Measurements from ENCODE around the gene TOB1. TPM values are rescaled to one million over a fixed set of nuclear protein-coding genes. Genes with fewer than 3 reads are reported as not detected.

Gene TOB1
- total and polyA plus RNA-seq, 9 of the 15 experiments (the other 6 are each of a cell fraction or from before 2014, with no cell fraction given), result 4.8 to 63.7 (median 13.2) TPM

DNA sequence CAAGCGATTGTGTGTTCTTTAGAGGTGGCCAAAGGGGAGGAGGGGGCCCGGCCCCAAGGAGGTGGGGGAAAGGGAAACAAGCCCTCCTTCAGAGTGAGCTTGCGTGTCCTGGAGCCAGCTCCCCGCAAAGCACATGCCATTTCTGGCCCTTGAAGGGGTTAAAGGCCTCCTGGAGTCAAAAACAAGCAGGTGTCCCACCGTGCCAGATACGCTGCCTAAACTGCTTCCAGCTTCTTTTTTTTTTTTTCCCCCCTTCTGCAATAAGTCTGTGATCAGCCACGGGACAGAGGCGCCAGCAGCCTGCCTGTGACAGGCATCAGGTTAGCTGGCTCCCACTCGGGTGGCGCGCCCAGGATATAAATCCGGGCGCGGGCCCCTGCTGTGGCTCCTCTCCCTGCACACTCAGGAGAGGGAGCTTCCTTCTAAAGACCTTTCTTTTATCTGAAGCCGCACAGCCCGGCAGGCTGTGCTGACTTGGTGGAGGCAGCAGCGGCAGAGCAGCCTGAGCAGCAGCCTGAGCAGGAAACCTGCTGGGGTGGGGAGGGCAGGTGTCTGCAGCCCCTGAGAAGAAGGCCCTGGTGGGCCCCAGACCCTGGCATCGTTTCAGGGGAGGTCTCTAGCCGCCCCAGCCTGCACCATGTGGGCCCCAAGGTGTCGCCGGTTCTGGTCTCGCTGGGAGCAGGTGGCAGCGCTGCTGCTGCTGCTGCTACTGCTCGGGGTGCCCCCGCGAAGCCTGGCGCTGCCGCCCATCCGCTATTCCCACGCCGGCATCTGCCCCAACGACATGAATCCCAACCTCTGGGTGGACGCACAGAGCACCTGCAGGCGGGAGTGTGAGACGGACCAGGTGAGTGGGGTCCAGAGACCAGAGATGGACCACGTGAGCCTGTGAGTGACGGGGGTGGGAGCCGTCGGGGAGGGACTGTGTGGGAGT is 30.6 kb downstream of the TOB1 start, which contains the start of gene WFIKKN2:
Gene WFIKKN2 (plus strand): TSS at position 286 of the 934 bp plus-strand sequence. CDS start 352 bp downstream, at position 638.
- FAIRE-seq, result no peak
- peaks cover 18 to 60% of the 10 kb centered on the region in 2 experiments for H3K4me1 ChIP-seq (replicated peaks in 1 of 2; ENCODE audit: control insufficient read depth in 2 of 2, insufficient read depth in 2 of 2, low read length in 2 of 2)
- H3K79me2 ChIP-seq (ENCODE audit: control insufficient read depth, insufficient read depth, low read length), result no peaks in the 10 kb centered on the region
- DNase-seq (ENCODE audit: extremely low read depth in 1 of 4, low spot score in 3 of 4), result peak in 1 of 4 experiments; percentile 32
- H3K4me3 ChIP-seq, result no peak within 1 kb of the TSS
- H3K27ac ChIP-seq (ENCODE audit: extremely low read depth, low read depth, low read length), result no peak within 1 kb of the TSS
- H2AFZ ChIP-seq (ENCODE audit: low read depth, low read length), result 0 out of 2 replicates have a peak within 1 kb of the TSS, but pooled peaks have one; percentile 33
- H3K9me1 ChIP-seq (ENCODE audit: control insufficient read depth, insufficient read depth, low read length), result no peaks in the 10 kb centered on the region
- peak within 1 kb of the TSS in 1 of 2 experiments; percentile 39; a peak in 2 of 4 replicates for H3K9ac ChIP-seq (ENCODE audit: insufficient read depth in 1 of 2, low read depth in 2 of 2, low read length in 2 of 2)
- in situ Hi-C loops (cut with MboI) (no loop called here), intact Hi-C loops (cut with micrococcal nuclease) (no loop called here)
- ATAC-seq, result peak; percentile 59
- ChIA-PET CTCF (ENCODE audit: low intra/inter-chr PET ratio) (no interaction called here), POLR2A (interaction anchor here (0.5 to 1.1 kb wide), 3 partner anchors 21 to 97 kb away, joined by 3 to 5 read pairs (median 3); no protein-coding TSS in a partner anchor)
- H4K20me1 ChIP-seq (replicated peaks; ENCODE audit: control insufficient read depth, insufficient read depth, low read length), result no peaks in the 10 kb centered on the region; the same call in 1 of the 2 replicates
- WGBS (ENCODE audit: insufficient coverage, low coverage, missing lambda C conversion rate), result 31% methylated on average over 32 of the region's 39 CpGs
- H3K9me3 ChIP-seq (replicated peaks; ENCODE audit: control insufficient read depth, insufficient read depth, low read depth, low read length), result no peaks in the 10 kb centered on the region
- H3K27me3 ChIP-seq (ENCODE audit: control insufficient read depth in 2 of 2, insufficient read depth in 2 of 2, low read length in 2 of 2), result peaks cover 0 to 20% of the 10 kb centered on the region in 2 experiments; a peak in 3 of 5 replicates
- H3K4me2 ChIP-seq (ENCODE audit: insufficient read depth, low read length), result no peak within 1 kb of the TSS; the same call in 1 of the 2 replicates
- no TSS peak for BruUV-seq (replicated peaks)
- no peaks in the 10 kb centered on the region for H3K36me3 ChIP-seq (ENCODE audit: control insufficient read depth, insufficient read depth, low read length)
- TF ChIP-seq RBM15 (IDR thresholded peaks at IDR 0.05; ENCODE audit: insufficient read depth, low read length), result no peak
- TF ChIP-seq, protein P1, sequence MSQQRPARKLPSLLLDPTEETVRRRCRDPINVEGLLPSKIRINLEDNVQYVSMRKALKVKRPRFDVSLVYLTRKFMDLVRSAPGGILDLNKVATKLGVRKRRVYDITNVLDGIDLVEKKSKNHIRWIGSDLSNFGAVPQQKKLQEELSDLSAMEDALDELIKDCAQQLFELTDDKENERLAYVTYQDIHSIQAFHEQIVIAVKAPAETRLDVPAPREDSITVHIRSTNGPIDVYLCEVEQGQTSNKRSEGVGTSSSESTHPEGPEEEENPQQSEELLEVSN (IDR thresholded peaks at IDR 0.05; ENCODE audit: borderline replicate concordance in 1 of 2, extremely low read depth in 1 of 2, insufficient read depth in 1 of 2, insufficient read length in 1 of 2, low read depth in 1 of 2, low read length in 1 of 2, poor library complexity in 1 of 2, severe bottlenecking in 1 of 2), result peak in 1 of 2 experiments; percentile 16

Measured in K562 (cell line).